ENCODE measurements around the gene RANBP17. TPM values are rescaled to one million over a fixed set of nuclear protein-coding genes. Genes with fewer than 3 reads are reported as not detected.

Gene RANBP17
- total RNA-seq, 1 donor from 2014 or later, result 49.7 TPM

- no peak overlapping the region for H3K9ac ChIP-seq
- TF ChIP-seq CTCF (IDR thresholded peaks at IDR 0.05), result no peak
- TF ChIP-seq EZH2phosphoT487 (IDR thresholded peaks at IDR 0.05), result no peak
- no peak for TF ChIP-seq EZH2 (IDR thresholded peaks at IDR 0.05)
- Mint-ChIP-seq H3K4me3 (no peak overlapping the region), H3K27me3 (ENCODE audit: insufficient read depth, low read depth) (no peaks in the 10 kb centered on the region), H3K9me3 (no peaks in the 10 kb centered on the region), H3K36me3 (peaks cover 5% of the 10 kb centered on the region), H3K27ac (no peak overlapping the region), H3K4me1 (no peaks in the 10 kb centered on the region)
- DNase-seq (ENCODE audit: low spot score), result no peak
- no peak overlapping the region for H3K4me3 ChIP-seq
- H3K9me3 ChIP-seq (ENCODE audit: low read depth), result no peaks in the 10 kb centered on the region
- no peak overlapping the region for H3K4me2 ChIP-seq
- H3K27me3 ChIP-seq, result no peaks in the 10 kb centered on the region
- no peak overlapping the region for H3K27ac ChIP-seq
- H3F3A ChIP-seq (ENCODE audit: low read depth), result no peaks in the 10 kb centered on the region
- H3K4me1 ChIP-seq, result peaks cover 4% of the 10 kb centered on the region
- no peaks in the 10 kb centered on the region for H4K20me1 ChIP-seq (ENCODE audit: low read depth)
- H3K36me3 ChIP-seq, result no peaks in the 10 kb centered on the region
- no peak overlapping the region for H2AFZ ChIP-seq (replicated peaks)
- no peaks in the 10 kb centered on the region for H3K79me2 ChIP-seq (ENCODE audit: low read depth)
These were observed 281.4 kb downstream of the RANBP17 start for GRCh38 chr5:171143171-171143570.

GRCh38 chr5:171143926-171144325 lies 282.1 kb downstream of the RANBP17 start:
- H3K4me3 ChIP-seq, result no peak overlapping the region
- no peaks in the 10 kb centered on the region for H3K79me2 ChIP-seq (ENCODE audit: low read depth)
- no peak for DNase-seq (ENCODE audit: low spot score)
- no peak overlapping the region for H3K27ac Mint-ChIP-seq
- no peak overlapping the region for H3K9ac ChIP-seq
- no peaks in the 10 kb centered on the region for H3K4me1 Mint-ChIP-seq
- no peaks in the 10 kb centered on the region for H4K20me1 ChIP-seq (ENCODE audit: low read depth)
- no peaks in the 10 kb centered on the region for H3K27me3 Mint-ChIP-seq (ENCODE audit: insufficient read depth, low read depth)
- H3K36me3 Mint-ChIP-seq, result peaks cover 2% of the 10 kb centered on the region
- H3K4me2 ChIP-seq, result no peak overlapping the region
- no peaks in the 10 kb centered on the region for H3K9me3 Mint-ChIP-seq
- no peak overlapping the region for H3K27ac ChIP-seq
- H3K4me1 ChIP-seq, result peaks cover 11% of the 10 kb centered on the region
- H3K36me3 ChIP-seq, result no peaks in the 10 kb centered on the region
- no peak overlapping the region for H2AFZ ChIP-seq (replicated peaks)
- no peaks in the 10 kb centered on the region for H3K27me3 ChIP-seq
- no peak overlapping the region for H3K4me3 Mint-ChIP-seq
- H3K9me3 ChIP-seq (ENCODE audit: low read depth), result no peaks in the 10 kb centered on the region
- TF ChIP-seq EZH2 (IDR thresholded peaks at IDR 0.05) (no peak), CTCF (IDR thresholded peaks at IDR 0.05) (no peak), EZH2phosphoT487 (IDR thresholded peaks at IDR 0.05) (no peak)
- peaks cover 1% of the 10 kb centered on the region for H3F3A ChIP-seq (ENCODE audit: low read depth)

- H3K9me3 Mint-ChIP-seq, result no peaks in the 10 kb centered on the region
- no peaks in the 10 kb centered on the region for H3K27me3 ChIP-seq
- no peak overlapping the region for H3K4me3 Mint-ChIP-seq
These were observed 287.5 kb downstream of the RANBP17 start for GRCh38 chr5:171149333-171149732.

More at GRCh38 chr5:171149333-171149732, 287.5 kb downstream of the RANBP17 start:
- Mint-ChIP-seq H3K27ac (no peak overlapping the region), H3K4me1 (peaks cover 17% of the 10 kb centered on the region), H3K36me3 (no peaks in the 10 kb centered on the region), H3K27me3 (ENCODE audit: insufficient read depth, low read depth) (no peaks in the 10 kb centered on the region)
- H3K9me3 ChIP-seq (ENCODE audit: low read depth), result no peaks in the 10 kb centered on the region
- no peak for TF ChIP-seq EZH2phosphoT487 (IDR thresholded peaks at IDR 0.05)
- TF ChIP-seq CTCF (IDR thresholded peaks at IDR 0.05), result no peak
- no peak for TF ChIP-seq EZH2 (IDR thresholded peaks at IDR 0.05)
- H3K4me3 ChIP-seq, result no peak overlapping the region
- peak overlapping the region; percentile 49 for H3K4me2 ChIP-seq
- no peaks in the 10 kb centered on the region for H3K36me3 ChIP-seq
- no peaks in the 10 kb centered on the region for H3K79me2 ChIP-seq (ENCODE audit: low read depth)
- DNase-seq (ENCODE audit: low spot score), result no peak
- no peak overlapping the region for H3K27ac ChIP-seq
- H3K4me1 ChIP-seq, result peaks cover 39% of the 10 kb centered on the region
- peaks cover 3% of the 10 kb centered on the region for H3F3A ChIP-seq (ENCODE audit: low read depth)
- no peaks in the 10 kb centered on the region for H4K20me1 ChIP-seq (ENCODE audit: low read depth)
- H2AFZ ChIP-seq (replicated peaks), result no peak overlapping the region
- H3K9ac ChIP-seq, result no peak overlapping the region
